ENCODE results near the gene NRL.
A peak's percentile ranks its signal among the peaks of the same experiment; 100 is the strongest.
"Not testable (repeated sequence)": the region's sequence is repeated elsewhere in the genome, so short reads cannot be mapped to it uniquely, and the experiment has no call there.

The NRL gene

GRCh38 chr14:24055971-24056799, 58.6 kb downstream of the NRL start:
- Histone ChIP-seq H3K4me1 (ENCODE audit: control insufficient read depth in 5 of 5, insufficient read depth in 5 of 5, low read length in 5 of 5) (peaks cover 0 to 17% (median 16%) of the 10 kb centered on the region in 5 donors), H3K4me3 (ENCODE audit: low read depth in 1 of 5, low read length in 5 of 5) (no peak overlapping the region), H3K36me3 (ENCODE audit: control insufficient read depth in 5 of 5, insufficient read depth in 5 of 5, low read length in 5 of 5) (no peaks in the 10 kb centered on the region), H3K9me3 (ENCODE audit: control insufficient read depth in 5 of 5, low read length in 5 of 5) (no peaks in the 10 kb centered on the region), H3K9ac (ENCODE audit: low read length in 5 of 5) (no peak overlapping the region), H3K27ac (ENCODE audit: low read depth, low read length) (no peak overlapping the region), H3K27me3 (ENCODE audit: control insufficient read depth in 5 of 5, insufficient read depth in 4 of 5, low read length in 5 of 5) (peaks cover 0 to 10% (median 3%) of the 10 kb centered on the region in 5 donors)

- Histone ChIP-seq H3K9ac (ENCODE audit: low read length in 5 of 5) (no peak overlapping the region), H3K4me3 (ENCODE audit: low read depth in 1 of 5, low read length in 5 of 5) (no peak overlapping the region), H3K27ac (ENCODE audit: low read depth, low read length) (no peak overlapping the region), H3K9me3 (ENCODE audit: control insufficient read depth in 5 of 5, low read length in 5 of 5) (no peaks in the 10 kb centered on the region), H3K36me3 (ENCODE audit: control insufficient read depth in 5 of 5, insufficient read depth in 5 of 5, low read length in 5 of 5) (no peaks in the 10 kb centered on the region), H3K27me3 (ENCODE audit: control insufficient read depth in 5 of 5, insufficient read depth in 4 of 5, low read length in 5 of 5) (peaks cover 0 to 10% (median 3%) of the 10 kb centered on the region in 5 donors), H3K4me1 (ENCODE audit: control insufficient read depth in 5 of 5, insufficient read depth in 5 of 5, low read length in 5 of 5) (peaks cover 0 to 19% (median 17%) of the 10 kb centered on the region in 5 donors)
Observed at GRCh38 chr14:24054646-24055045, 60.1 kb downstream of the NRL start.

DNA sequence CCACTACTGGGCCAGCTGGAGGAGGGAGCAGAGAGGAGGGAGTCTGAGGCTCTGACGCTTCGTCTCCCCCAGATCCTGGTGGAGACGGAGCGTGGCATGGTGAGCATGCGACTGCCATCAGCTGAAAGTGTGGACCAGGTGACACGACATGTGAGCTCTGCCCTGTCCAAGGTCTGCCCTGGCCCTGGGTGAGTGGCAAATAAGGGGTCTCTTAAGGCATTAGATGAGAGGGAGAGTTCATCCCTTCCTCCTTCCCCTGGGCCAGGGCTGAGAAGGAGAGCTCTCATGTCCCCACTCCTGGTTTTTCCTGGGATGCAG, 60.5 kb downstream of the NRL start:
- Histone ChIP-seq H3K9ac (ENCODE audit: low read length in 5 of 5) (no peak overlapping the region), H3K27ac (ENCODE audit: low read depth, low read length) (no peak overlapping the region), H3K4me3 (ENCODE audit: low read depth in 1 of 5, low read length in 5 of 5) (no peak overlapping the region), H3K27me3 (ENCODE audit: control insufficient read depth in 5 of 5, insufficient read depth in 4 of 5, low read length in 5 of 5) (peaks cover 0 to 10% (median 3%) of the 10 kb centered on the region in 5 donors), H3K4me1 (ENCODE audit: control insufficient read depth in 5 of 5, insufficient read depth in 5 of 5, low read length in 5 of 5) (peaks cover 0 to 19% (median 17%) of the 10 kb centered on the region in 5 donors), H3K9me3 (ENCODE audit: control insufficient read depth in 5 of 5, low read length in 5 of 5) (no peaks in the 10 kb centered on the region), H3K36me3 (ENCODE audit: control insufficient read depth in 5 of 5, insufficient read depth in 5 of 5, low read length in 5 of 5) (no peaks in the 10 kb centered on the region)

GRCh38 chr14:24053548-24054323, 61.0 kb downstream of the NRL start:
- peaks cover 0 to 20% (median 17%) of the 10 kb centered on the region in 5 donors for H3K4me1 ChIP-seq (ENCODE audit: control insufficient read depth in 5 of 5, insufficient read depth in 5 of 5, low read length in 5 of 5)
- H3K9ac ChIP-seq (ENCODE audit: low read length in 5 of 5) = no peak overlapping the region
- no peaks in the 10 kb centered on the region for H3K9me3 ChIP-seq (ENCODE audit: control insufficient read depth in 5 of 5, low read length in 5 of 5)
- no peak overlapping the region for H3K27ac ChIP-seq (ENCODE audit: low read depth, low read length)
- H3K27me3 ChIP-seq (ENCODE audit: control insufficient read depth in 5 of 5, insufficient read depth in 4 of 5, low read length in 5 of 5) = peaks cover 0 to 10% (median 3%) of the 10 kb centered on the region in 5 donors
- no peak overlapping the region for H3K4me3 ChIP-seq (ENCODE audit: low read depth in 1 of 5, low read length in 5 of 5)
- no peaks in the 10 kb centered on the region for H3K36me3 ChIP-seq (ENCODE audit: control insufficient read depth in 5 of 5, insufficient read depth in 5 of 5, low read length in 5 of 5)

GRCh38 chr14:24052656-24053547, 61.8 kb downstream of the NRL start:
- H3K36me3 ChIP-seq (ENCODE audit: control insufficient read depth in 5 of 5, insufficient read depth in 5 of 5, low read length in 5 of 5) = no peaks in the 10 kb centered on the region
- H3K27ac ChIP-seq (ENCODE audit: low read depth, low read length) = no peak overlapping the region
- peak overlapping the region in 3 of 5 donors; percentile 73 to 82 (median 78) for H3K4me3 ChIP-seq (ENCODE audit: low read depth in 1 of 5, low read length in 5 of 5)
- H3K27me3 ChIP-seq (ENCODE audit: control insufficient read depth in 5 of 5, insufficient read depth in 4 of 5, low read length in 5 of 5) = peaks cover 0 to 10% (median 3%) of the 10 kb centered on the region in 5 donors
- peaks cover 0 to 22% (median 17%) of the 10 kb centered on the region in 5 donors for H3K4me1 ChIP-seq (ENCODE audit: control insufficient read depth in 5 of 5, insufficient read depth in 5 of 5, low read length in 5 of 5)
- no peaks in the 10 kb centered on the region for H3K9me3 ChIP-seq (ENCODE audit: control insufficient read depth in 5 of 5, low read length in 5 of 5)
- H3K9ac ChIP-seq (ENCODE audit: low read length in 5 of 5) = no peak overlapping the region

GRCh38 chr14:24051789-24052655, 62.7 kb downstream of the NRL start, which contains the start of gene CARMIL3:
CARMIL3 (plus strand) TSS chr14:24052009; CDS start chr14:24052154, 145 bp downstream.
- peaks cover 0 to 10% (median 2%) of the 10 kb centered on the region in 5 donors for H3K27me3 ChIP-seq (ENCODE audit: control insufficient read depth in 5 of 5, insufficient read depth in 4 of 5, low read length in 5 of 5)
- H3K36me3 ChIP-seq (ENCODE audit: control insufficient read depth in 5 of 5, insufficient read depth in 5 of 5, low read length in 5 of 5) = no peaks in the 10 kb centered on the region
- H3K4me3 ChIP-seq (ENCODE audit: low read depth in 1 of 5, low read length in 5 of 5) = peak within 1 kb of the TSS; percentile 53 to 82 (median 73)
- no peak within 1 kb of the TSS for H3K27ac ChIP-seq (ENCODE audit: low read depth, low read length)
- no peaks in the 10 kb centered on the region for H3K9me3 ChIP-seq (ENCODE audit: control insufficient read depth in 5 of 5, low read length in 5 of 5)
- H3K9ac ChIP-seq (ENCODE audit: low read length in 5 of 5) = peak within 1 kb of the TSS in 4 of 5 donors; percentile 71 to 86 (median 76)
- peaks cover 0 to 22% (median 17%) of the 10 kb centered on the region in 5 donors for H3K4me1 ChIP-seq (ENCODE audit: control insufficient read depth in 5 of 5, insufficient read depth in 5 of 5, low read length in 5 of 5)

GRCh38 chr14:24051176-24051788, 63.5 kb downstream of the NRL start:
- Histone ChIP-seq H3K9ac (ENCODE audit: low read length in 5 of 5) (peak overlapping the region in 4 of 5 donors; percentile 71 to 86 (median 76)), H3K27ac (ENCODE audit: low read depth, low read length) (no peak overlapping the region), H3K27me3 (ENCODE audit: control insufficient read depth in 5 of 5, insufficient read depth in 4 of 5, low read length in 5 of 5) (peaks cover 0 to 10% (median 2%) of the 10 kb centered on the region in 5 donors), H3K9me3 (ENCODE audit: control insufficient read depth in 5 of 5, low read length in 5 of 5) (no peaks in the 10 kb centered on the region), H3K4me3 (ENCODE audit: low read depth in 1 of 5, low read length in 5 of 5) (peak overlapping the region; percentile 53 to 82 (median 73)), H3K4me1 (ENCODE audit: control insufficient read depth in 5 of 5, insufficient read depth in 5 of 5, low read length in 5 of 5) (peaks cover 0 to 22% (median 17%) of the 10 kb centered on the region in 5 donors), H3K36me3 (ENCODE audit: control insufficient read depth in 5 of 5, insufficient read depth in 5 of 5, low read length in 5 of 5) (no peaks in the 10 kb centered on the region)

DNA sequence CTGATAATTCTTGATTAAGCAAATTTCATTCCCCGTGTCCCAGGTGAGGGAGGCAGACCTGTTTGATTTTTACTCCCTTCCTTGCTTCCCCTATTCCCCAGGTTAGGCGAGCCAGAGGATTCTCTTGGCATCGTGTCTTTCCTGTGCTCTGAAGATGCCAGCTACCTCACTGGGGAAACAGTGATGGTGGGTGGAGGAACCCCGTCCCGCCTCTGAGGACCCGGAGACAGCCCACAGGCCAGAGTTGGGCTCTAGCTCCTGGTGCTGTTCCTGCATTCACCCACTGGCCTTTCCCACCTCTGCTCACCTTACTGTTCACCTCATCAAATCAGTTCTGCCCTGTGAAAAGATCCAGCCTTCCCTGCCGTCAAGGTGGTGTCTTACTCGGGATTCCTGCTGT, 64.0 kb downstream of the NRL start:
- not testable (repeated sequence) for H3K27ac ChIP-seq (ENCODE audit: low read depth, low read length)

More for the DNA sequence above, 64.0 kb downstream of the NRL start:
- not testable (repeated sequence) for H3K9ac ChIP-seq (ENCODE audit: low read length in 5 of 5); H3K4me3 ChIP-seq (ENCODE audit: low read depth in 1 of 5, low read length in 5 of 5); H3K27me3 ChIP-seq (ENCODE audit: control insufficient read depth in 5 of 5, insufficient read depth in 4 of 5, low read length in 5 of 5); H3K9me3 ChIP-seq (ENCODE audit: control insufficient read depth in 5 of 5, low read length in 5 of 5); H3K36me3 ChIP-seq (ENCODE audit: control insufficient read depth in 5 of 5, insufficient read depth in 5 of 5, low read length in 5 of 5)
- peaks cover 0 to 22% (median 17%) of the 10 kb centered on the region in 5 donors for H3K4me1 ChIP-seq (ENCODE audit: control insufficient read depth in 5 of 5, insufficient read depth in 5 of 5, low read length in 5 of 5)
